ENCODE results near the gene PRDM16. TPM values are rescaled to one million over a fixed set of nuclear protein-coding genes. Genes with fewer than 3 reads are reported as not detected.

The PRDM16 gene
- total RNA-seq, 1 experiment from 2014 or later, result 6.1 TPM

DNA sequence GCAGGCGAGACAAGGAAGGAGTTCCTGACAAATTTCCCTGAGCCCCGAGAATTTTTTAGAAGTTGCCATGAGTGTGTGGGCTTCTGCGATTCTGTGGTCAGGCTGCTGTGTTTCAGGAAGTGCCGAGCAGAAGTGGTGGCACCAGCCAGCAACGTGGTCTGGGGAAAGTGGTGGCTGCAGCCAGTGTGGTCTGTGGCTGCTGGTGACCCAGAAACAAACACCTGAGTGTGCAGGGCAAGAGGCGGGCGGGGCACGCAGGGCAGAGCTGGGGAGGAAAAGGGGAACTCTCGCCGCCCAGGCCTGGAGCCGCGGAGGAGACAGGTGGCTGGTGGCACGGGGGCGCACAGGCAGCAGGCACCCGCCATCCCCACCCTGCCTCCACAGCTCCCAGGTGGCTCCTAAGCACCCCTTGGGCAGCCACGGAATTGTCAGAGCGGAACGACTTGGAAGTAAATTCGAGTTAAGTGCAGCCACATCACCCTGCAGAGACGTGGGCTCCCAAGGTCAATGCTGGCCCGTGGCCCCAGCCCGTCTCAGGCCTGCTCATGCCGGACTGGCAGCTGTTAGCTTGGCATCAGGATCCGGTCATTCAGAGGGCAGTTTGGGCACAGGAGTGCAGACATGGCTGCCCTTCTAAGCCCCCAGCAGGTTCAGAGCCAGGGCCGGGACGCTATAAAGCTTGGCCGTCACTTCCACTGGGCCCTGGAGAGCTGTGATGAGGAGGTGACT is 25.1 kb downstream of the PRDM16 start:
- Histone ChIP-seq H3K9me3 (ENCODE audit: control insufficient read depth in 1 of 2, insufficient read depth in 1 of 2, low read depth in 1 of 2, low read length in 2 of 2) (no peaks in the 10 kb centered on the region), H3K79me2 (ENCODE audit: insufficient read depth, low read length) (no peaks in the 10 kb centered on the region), H3K4me3 (replicated peaks in 1 of 2; ENCODE audit: low read depth in 1 of 2, low read length in 2 of 2) (no peak overlapping the region), H3K9me2 (ENCODE audit: insufficient read depth) (no peaks in the 10 kb centered on the region), H3K36me3 (ENCODE audit: control insufficient read depth in 1 of 2, insufficient read depth in 2 of 2, low read length in 2 of 2) (no peaks in the 10 kb centered on the region), H3K4me1 (ENCODE audit: control insufficient read depth in 1 of 2, insufficient read depth in 2 of 2, low read length in 2 of 2) (no peaks in the 10 kb centered on the region), H3K9ac (ENCODE audit: low read length) (no peak overlapping the region), H4K20me1 (ENCODE audit: insufficient read depth) (no peaks in the 10 kb centered on the region), H2AFZ (ENCODE audit: low read depth, low read length, poor library complexity, severe bottlenecking) (no peak overlapping the region), H3K4me2 (ENCODE audit: low read length) (no peak overlapping the region), H3K27ac (ENCODE audit: low read depth, low read length) (no peak overlapping the region), H3K27me3 (ENCODE audit: insufficient read depth, low read length) (no peaks in the 10 kb centered on the region)
- no peak for ATAC-seq
- POLR2A ChIA-PET, result no interaction called here
- CTCF ChIA-PET, result no interaction called here
- no TSS peak for BruUV-seq (replicated peaks)
- intact Hi-C loops (cut with micrococcal nuclease), result no loop called here
- TF ChIP-seq SIN3A (IDR thresholded peaks at IDR 0.05; ENCODE audit: low read depth), result no peak
- TF ChIP-seq, protein P1, sequence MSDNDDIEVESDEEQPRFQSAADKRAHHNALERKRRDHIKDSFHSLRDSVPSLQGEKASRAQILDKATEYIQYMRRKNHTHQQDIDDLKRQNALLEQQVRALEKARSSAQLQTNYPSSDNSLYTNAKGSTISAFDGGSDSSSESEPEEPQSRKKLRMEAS (IDR thresholded peaks at IDR 0.05), result no peak
- no peak for TF ChIP-seq JUND (IDR thresholded peaks at IDR 0.05)
- TF ChIP-seq FOSL1 (IDR thresholded peaks at IDR 0.05; ENCODE audit: low read depth), result no peak
- TF ChIP-seq RAD21 (IDR thresholded peaks at IDR 0.05; ENCODE audit: low read depth), result no peak
- RAD21 ChIA-PET (ENCODE audit: low non-redundant PET in 1 of 2, low total read pairs in 2 of 2, uncharacterized antibody in 2 of 2, unreplicated experiment in 2 of 2), result no interaction called here
- no peak for DNase-seq (ENCODE audit: low read depth, low spot score)

DNA sequence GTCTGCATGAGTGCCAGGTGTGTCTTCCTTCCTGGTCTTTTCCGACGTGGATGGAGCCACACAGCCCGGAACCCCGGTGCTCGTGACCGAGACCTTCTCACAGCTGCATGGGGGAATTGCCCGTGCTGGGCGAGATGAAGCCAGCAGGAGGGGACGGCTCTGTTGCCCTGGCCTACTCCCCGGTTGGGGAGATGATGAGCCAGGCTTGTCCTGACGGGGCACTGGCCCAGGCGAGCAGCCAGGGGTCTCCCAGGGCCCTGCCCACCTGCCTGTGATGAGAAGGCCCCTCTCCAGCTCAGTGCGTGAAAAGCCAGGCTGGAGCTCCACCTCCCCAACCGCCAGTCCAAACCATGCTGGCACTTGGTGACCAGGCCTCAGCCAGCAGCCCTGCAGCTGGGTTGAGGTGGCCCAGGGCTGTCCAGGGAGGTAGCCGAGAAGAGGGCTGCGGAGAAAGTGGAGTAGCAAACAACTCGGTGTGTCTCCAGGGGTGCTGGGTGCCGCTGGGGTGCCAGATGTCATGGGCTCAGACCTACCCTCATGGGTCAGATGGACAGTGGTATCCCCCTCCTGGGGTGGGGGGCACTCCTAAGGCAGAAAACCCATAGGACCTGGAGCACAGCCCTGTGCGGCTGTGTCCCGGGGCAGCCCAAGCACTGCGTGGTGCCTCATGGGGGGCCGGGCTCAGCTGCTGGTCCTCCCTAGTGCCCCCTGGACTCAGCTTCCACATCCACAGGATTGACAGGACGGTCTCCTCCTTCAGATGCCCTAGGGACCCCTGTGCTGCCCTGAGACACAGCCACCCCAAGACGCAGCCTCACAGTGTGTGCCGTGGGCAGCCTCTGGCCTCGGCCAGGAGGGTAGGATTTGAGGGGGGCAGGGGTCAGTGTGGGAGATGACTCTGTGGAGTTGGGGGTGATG is 26.1 kb downstream of the PRDM16 start:
- CTCF ChIA-PET, result no interaction called here
- no peaks in the 10 kb centered on the region for H3K4me1 ChIP-seq (ENCODE audit: control insufficient read depth in 1 of 2, insufficient read depth in 2 of 2, low read length in 2 of 2)
- no peak overlapping the region for H3K4me3 ChIP-seq (replicated peaks in 1 of 2; ENCODE audit: low read depth in 1 of 2, low read length in 2 of 2)
- RAD21 ChIA-PET (ENCODE audit: low non-redundant PET in 1 of 2, low total read pairs in 2 of 2, uncharacterized antibody in 2 of 2, unreplicated experiment in 2 of 2), result no interaction called here
- no peaks in the 10 kb centered on the region for H3K79me2 ChIP-seq (ENCODE audit: insufficient read depth, low read length)
- POLR2A ChIA-PET, result no interaction called here
- BruUV-seq (replicated peaks), result no TSS peak
- intact Hi-C loops (cut with micrococcal nuclease), result no loop called here
- ATAC-seq (no peak), DNase-seq (ENCODE audit: low read depth, low spot score) (no peak)
- H3K9ac ChIP-seq (ENCODE audit: low read length), result no peak overlapping the region
- no peak overlapping the region for H2AFZ ChIP-seq (ENCODE audit: low read depth, low read length, poor library complexity, severe bottlenecking)
- H3K36me3 ChIP-seq (ENCODE audit: control insufficient read depth in 1 of 2, insufficient read depth in 2 of 2, low read length in 2 of 2), result no peaks in the 10 kb centered on the region
- no peak overlapping the region for H3K4me2 ChIP-seq (ENCODE audit: low read length)
- H3K9me2 ChIP-seq (ENCODE audit: insufficient read depth), result no peaks in the 10 kb centered on the region
- H3K27me3 ChIP-seq (ENCODE audit: insufficient read depth, low read length), result no peaks in the 10 kb centered on the region
- no peaks in the 10 kb centered on the region for H4K20me1 ChIP-seq (ENCODE audit: insufficient read depth)
- H3K27ac ChIP-seq (ENCODE audit: low read depth, low read length), result no peak overlapping the region
- H3K9me3 ChIP-seq (ENCODE audit: control insufficient read depth in 1 of 2, insufficient read depth in 1 of 2, low read depth in 1 of 2, low read length in 2 of 2), result no peaks in the 10 kb centered on the region
- TF ChIP-seq RAD21 (IDR thresholded peaks at IDR 0.05; ENCODE audit: low read depth), result no peak
- no peak for TF ChIP-seq TCF7L2 (IDR thresholded peaks at IDR 0.05; ENCODE audit: borderline replicate concordance, extremely low read depth, insufficient read depth, insufficient read length)
- TF ChIP-seq EGR1 (IDR thresholded peaks at IDR 0.05; ENCODE audit: low read depth), result no peak
- TF ChIP-seq JUND (IDR thresholded peaks at IDR 0.05), result no peak
- TF ChIP-seq ELF1 (IDR thresholded peaks at IDR 0.05; ENCODE audit: borderline replicate concordance, low read depth), result no peak
- TF ChIP-seq ZNF274 (IDR thresholded peaks at IDR 0.05; ENCODE audit: low read depth, low read length), result no peak
- TF ChIP-seq SRF (IDR thresholded peaks at IDR 0.05; ENCODE audit: low read depth), result no peak
- TF ChIP-seq EZH2phosphoT487 (IDR thresholded peaks at IDR 0.05; ENCODE audit: borderline replicate concordance), result no peak
- no peak for TF ChIP-seq SIN3A (IDR thresholded peaks at IDR 0.05; ENCODE audit: low read depth)
- no peak for TF ChIP-seq YY1 (IDR thresholded peaks at IDR 0.05; ENCODE audit: extremely low read depth, insufficient replicate concordance, low read depth, low read length)
- no peak for TF ChIP-seq CEBPB (IDR thresholded peaks at IDR 0.05; ENCODE audit: low read depth)
- TF ChIP-seq CBX3 (IDR thresholded peaks at IDR 0.05; ENCODE audit: low read depth), result no peak
- TF ChIP-seq, protein P2, sequence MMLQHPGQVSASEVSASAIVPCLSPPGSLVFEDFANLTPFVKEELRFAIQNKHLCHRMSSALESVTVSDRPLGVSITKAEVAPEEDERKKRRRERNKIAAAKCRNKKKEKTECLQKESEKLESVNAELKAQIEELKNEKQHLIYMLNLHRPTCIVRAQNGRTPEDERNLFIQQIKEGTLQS (IDR thresholded peaks at IDR 0.05), result no peak
- TF ChIP-seq, protein P3, sequence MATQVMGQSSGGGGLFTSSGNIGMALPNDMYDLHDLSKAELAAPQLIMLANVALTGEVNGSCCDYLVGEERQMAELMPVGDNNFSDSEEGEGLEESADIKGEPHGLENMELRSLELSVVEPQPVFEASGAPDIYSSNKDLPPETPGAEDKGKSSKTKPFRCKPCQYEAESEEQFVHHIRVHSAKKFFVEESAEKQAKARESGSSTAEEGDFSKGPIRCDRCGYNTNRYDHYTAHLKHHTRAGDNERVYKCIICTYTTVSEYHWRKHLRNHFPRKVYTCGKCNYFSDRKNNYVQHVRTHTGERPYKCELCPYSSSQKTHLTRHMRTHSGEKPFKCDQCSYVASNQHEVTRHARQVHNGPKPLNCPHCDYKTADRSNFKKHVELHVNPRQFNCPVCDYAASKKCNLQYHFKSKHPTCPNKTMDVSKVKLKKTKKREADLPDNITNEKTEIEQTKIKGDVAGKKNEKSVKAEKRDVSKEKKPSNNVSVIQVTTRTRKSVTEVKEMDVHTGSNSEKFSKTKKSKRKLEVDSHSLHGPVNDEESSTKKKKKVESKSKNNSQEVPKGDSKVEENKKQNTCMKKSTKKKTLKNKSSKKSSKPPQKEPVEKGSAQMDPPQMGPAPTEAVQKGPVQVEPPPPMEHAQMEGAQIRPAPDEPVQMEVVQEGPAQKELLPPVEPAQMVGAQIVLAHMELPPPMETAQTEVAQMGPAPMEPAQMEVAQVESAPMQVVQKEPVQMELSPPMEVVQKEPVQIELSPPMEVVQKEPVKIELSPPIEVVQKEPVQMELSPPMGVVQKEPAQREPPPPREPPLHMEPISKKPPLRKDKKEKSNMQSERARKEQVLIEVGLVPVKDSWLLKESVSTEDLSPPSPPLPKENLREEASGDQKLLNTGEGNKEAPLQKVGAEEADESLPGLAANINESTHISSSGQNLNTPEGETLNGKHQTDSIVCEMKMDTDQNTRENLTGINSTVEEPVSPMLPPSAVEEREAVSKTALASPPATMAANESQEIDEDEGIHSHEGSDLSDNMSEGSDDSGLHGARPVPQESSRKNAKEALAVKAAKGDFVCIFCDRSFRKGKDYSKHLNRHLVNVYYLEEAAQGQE (IDR thresholded peaks at IDR 0.05; ENCODE audit: low read depth), result no peak
